Measurements from ENCODE around the gene TMED8.

DNA sequence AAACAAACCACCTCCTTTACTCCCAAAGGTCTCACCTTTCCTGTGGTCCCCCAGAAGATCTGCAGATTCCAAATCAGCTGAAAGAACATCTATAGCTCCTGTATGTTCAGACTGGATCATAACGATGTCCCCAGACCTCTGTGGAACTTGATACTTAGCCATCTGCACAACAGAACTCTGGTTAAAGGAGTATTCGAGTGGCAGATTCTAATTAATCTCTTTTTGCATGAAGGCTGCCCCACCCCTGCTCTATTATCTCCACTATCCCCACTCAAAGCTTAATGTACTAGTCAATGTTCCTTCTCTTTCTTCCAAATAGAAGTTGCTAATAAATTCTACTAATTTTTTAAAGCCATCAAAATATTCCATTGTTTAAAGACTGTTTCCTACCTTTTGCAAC is 33.2 kb downstream of the TMED8 start:
- TF ChIP-seq, protein P1, sequence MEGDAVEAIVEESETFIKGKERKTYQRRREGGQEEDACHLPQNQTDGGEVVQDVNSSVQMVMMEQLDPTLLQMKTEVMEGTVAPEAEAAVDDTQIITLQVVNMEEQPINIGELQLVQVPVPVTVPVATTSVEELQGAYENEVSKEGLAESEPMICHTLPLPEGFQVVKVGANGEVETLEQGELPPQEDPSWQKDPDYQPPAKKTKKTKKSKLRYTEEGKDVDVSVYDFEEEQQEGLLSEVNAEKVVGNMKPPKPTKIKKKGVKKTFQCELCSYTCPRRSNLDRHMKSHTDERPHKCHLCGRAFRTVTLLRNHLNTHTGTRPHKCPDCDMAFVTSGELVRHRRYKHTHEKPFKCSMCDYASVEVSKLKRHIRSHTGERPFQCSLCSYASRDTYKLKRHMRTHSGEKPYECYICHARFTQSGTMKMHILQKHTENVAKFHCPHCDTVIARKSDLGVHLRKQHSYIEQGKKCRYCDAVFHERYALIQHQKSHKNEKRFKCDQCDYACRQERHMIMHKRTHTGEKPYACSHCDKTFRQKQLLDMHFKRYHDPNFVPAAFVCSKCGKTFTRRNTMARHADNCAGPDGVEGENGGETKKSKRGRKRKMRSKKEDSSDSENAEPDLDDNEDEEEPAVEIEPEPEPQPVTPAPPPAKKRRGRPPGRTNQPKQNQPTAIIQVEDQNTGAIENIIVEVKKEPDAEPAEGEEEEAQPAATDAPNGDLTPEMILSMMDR (IDR thresholded peaks at IDR 0.05): no peak
- no peak for TF ChIP-seq POLR2A (IDR thresholded peaks at IDR 0.05)
- TF ChIP-seq POLR2AphosphoS5 (IDR thresholded peaks at IDR 0.05): no peak

Measured in sigmoid colon (tissue), 4 donors.